GM21825 (cell line): Measurements from ENCODE around the gene CWC22.
"Not testable (repeated sequence)": the region's sequence is repeated elsewhere in the genome, so short reads cannot be mapped to it uniquely, and the experiment has no call there.

ENCODE experiments used
- ATAC-seq: cut with Tn5 transposase; IDR thresholded peaks from one replicate; pipeline ENCODE4 v1.9.1; 2021; ENCODE audit warnings: mild to moderate bottlenecking, moderate library complexity; ENCODE audit not compliant: unreplicated experiment

CWC22 gene

GRCh38 chr2:180003559-180003958, 3.5 kb downstream of the CWC22 start:
- no peak for ATAC-seq

GRCh38 chr2:180003073-180003472, 4.0 kb downstream of the CWC22 start:
- ATAC-seq: no peak

- no peak for ATAC-seq
Observed at GRCh38 chr2:180002198-180002770, 4.8 kb downstream of the CWC22 start.

- no peak for ATAC-seq
Observed at GRCh38 chr2:180001726-180002125, 5.4 kb downstream of the CWC22 start.

- no peak for ATAC-seq
Observed at GRCh38 chr2:180000434-180000833, 6.7 kb downstream of the CWC22 start.

GRCh38 chr2:179999000-179999399, 8.1 kb downstream of the CWC22 start:
- no peak for ATAC-seq

GRCh38 chr2:179995741-179996515, 11.2 kb downstream of the CWC22 start:
- peak; percentile 64 for ATAC-seq

- ATAC-seq: no peak
Observed at GRCh38 chr2:179991344-179991743, 15.8 kb downstream of the CWC22 start.

- ATAC-seq: no peak
Observed at GRCh38 chr2:179990676-179991317, 16.3 kb downstream of the CWC22 start.

GRCh38 chr2:179987916-179988315, 19.2 kb downstream of the CWC22 start:
- ATAC-seq: no peak

GRCh38 chr2:179985163-179985820, 21.8 kb downstream of the CWC22 start:
- ATAC-seq: peak; percentile 95

GRCh38 chr2:179983250-179983932, 23.7 kb downstream of the CWC22 start:
- ATAC-seq: no peak

- ATAC-seq: no peak
Observed at GRCh38 chr2:179981085-179981484, 26.0 kb downstream of the CWC22 start.

GRCh38 chr2:179974761-179975160, 32.3 kb downstream of the CWC22 start:
- ATAC-seq: no peak

GRCh38 chr2:179966778-179967394, 40.2 kb downstream of the CWC22 start:
- ATAC-seq: no peak

- ATAC-seq: no peak
Observed at GRCh38 chr2:179965291-179966258, 41.5 kb downstream of the CWC22 start.

GRCh38 chr2:179963626-179964025, 43.5 kb downstream of the CWC22 start:
- no peak for ATAC-seq

- ATAC-seq: not testable (repeated sequence)
Observed at GRCh38 chr2:179958251-179958650, 48.8 kb downstream of the CWC22 start.

GRCh38 chr2:179954026-179954425, 53.1 kb downstream of the CWC22 start:
- no peak for ATAC-seq
